ENCODE measurements around the gene SHROOM3. TPM values are rescaled to one million over a fixed set of nuclear protein-coding genes. Genes with fewer than 3 reads are reported as not detected.

Gene SHROOM3
- total and polyA plus RNA-seq, 12 donors, result 1.1 to 16.2 (median 8.8) TPM

DNA sequence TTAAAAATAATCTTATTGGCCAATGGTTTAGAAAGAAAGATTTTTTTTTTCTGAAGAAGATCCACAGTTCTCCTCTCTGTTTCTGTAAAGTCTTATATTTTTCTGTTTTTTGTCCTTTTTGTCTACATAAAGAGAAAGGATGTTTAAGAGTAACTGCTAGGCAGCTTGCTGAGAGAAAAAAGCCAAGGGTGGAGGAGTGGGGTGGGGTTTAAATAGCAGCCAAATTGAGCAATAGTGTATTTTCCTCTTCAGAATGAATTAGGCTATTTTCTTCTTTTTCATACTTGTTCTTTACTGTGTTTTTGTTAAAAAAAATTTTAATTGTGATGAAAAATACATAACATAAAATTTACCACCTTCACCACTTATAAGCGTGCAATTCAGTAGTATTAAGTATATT, 238.3 kb downstream of the SHROOM3 start:
- Histone ChIP-seq H3K9me3 (replicated peaks in 1 of 3) (no peaks in the 10 kb centered on the region), H3K4me1 (replicated peaks in 1 of 2) (no peaks in the 10 kb centered on the region), H3K4me3 (no peak overlapping the region), H3K27me3 (no peaks in the 10 kb centered on the region), H3K27ac (no peak overlapping the region), H3K36me3 (replicated peaks in 1 of 2) (no peaks in the 10 kb centered on the region)
- TF ChIP-seq, protein P1, sequence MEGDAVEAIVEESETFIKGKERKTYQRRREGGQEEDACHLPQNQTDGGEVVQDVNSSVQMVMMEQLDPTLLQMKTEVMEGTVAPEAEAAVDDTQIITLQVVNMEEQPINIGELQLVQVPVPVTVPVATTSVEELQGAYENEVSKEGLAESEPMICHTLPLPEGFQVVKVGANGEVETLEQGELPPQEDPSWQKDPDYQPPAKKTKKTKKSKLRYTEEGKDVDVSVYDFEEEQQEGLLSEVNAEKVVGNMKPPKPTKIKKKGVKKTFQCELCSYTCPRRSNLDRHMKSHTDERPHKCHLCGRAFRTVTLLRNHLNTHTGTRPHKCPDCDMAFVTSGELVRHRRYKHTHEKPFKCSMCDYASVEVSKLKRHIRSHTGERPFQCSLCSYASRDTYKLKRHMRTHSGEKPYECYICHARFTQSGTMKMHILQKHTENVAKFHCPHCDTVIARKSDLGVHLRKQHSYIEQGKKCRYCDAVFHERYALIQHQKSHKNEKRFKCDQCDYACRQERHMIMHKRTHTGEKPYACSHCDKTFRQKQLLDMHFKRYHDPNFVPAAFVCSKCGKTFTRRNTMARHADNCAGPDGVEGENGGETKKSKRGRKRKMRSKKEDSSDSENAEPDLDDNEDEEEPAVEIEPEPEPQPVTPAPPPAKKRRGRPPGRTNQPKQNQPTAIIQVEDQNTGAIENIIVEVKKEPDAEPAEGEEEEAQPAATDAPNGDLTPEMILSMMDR (IDR thresholded peaks at IDR 0.05), result no peak
- TF ChIP-seq POLR2A (IDR thresholded peaks at IDR 0.05), result no peak
- intact Hi-C loops (cut with DNase I), result no loop called here
- 97 to 100% (median 98%) methylated on average over 1 of the region's 1 CpG for WGBS, 4 donors
- DNase-seq, result no peak

DNA sequence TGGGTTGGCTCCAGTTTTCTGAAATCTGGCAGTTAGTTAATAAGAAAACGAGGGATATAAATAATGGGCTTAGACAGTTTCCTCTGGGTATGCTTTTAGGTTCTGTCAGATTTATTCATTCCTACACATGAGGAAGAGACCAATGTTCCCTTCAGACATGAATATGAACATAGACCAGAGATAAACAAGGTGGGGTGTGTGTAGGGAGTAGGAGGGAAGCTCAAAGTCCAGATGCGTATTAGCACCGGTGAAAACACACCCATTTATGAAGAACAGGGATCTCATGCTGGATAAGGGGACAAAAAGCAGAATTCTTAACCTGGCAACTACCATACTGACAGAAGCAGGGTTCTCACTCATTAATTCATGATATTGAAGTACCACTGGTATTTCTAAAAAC, 240.0 kb downstream of the SHROOM3 start:
- intact Hi-C loops (cut with DNase I), result no loop called here
- 91 to 100% (median 95%) methylated on average over 3 of the region's 3 CpGs for WGBS, 4 donors
- Histone ChIP-seq H3K9me3 (replicated peaks in 1 of 3) (no peaks in the 10 kb centered on the region), H3K36me3 (replicated peaks in 1 of 2) (no peaks in the 10 kb centered on the region), H3K4me3 (no peak overlapping the region), H3K27ac (no peak overlapping the region), H3K4me1 (replicated peaks in 1 of 2) (no peaks in the 10 kb centered on the region), H3K27me3 (no peaks in the 10 kb centered on the region)
- no peak for TF ChIP-seq POLR2A (IDR thresholded peaks at IDR 0.05)
- TF ChIP-seq, protein P1 (IDR thresholded peaks at IDR 0.05), result no peak
- DNase-seq, result no peak

DNA sequence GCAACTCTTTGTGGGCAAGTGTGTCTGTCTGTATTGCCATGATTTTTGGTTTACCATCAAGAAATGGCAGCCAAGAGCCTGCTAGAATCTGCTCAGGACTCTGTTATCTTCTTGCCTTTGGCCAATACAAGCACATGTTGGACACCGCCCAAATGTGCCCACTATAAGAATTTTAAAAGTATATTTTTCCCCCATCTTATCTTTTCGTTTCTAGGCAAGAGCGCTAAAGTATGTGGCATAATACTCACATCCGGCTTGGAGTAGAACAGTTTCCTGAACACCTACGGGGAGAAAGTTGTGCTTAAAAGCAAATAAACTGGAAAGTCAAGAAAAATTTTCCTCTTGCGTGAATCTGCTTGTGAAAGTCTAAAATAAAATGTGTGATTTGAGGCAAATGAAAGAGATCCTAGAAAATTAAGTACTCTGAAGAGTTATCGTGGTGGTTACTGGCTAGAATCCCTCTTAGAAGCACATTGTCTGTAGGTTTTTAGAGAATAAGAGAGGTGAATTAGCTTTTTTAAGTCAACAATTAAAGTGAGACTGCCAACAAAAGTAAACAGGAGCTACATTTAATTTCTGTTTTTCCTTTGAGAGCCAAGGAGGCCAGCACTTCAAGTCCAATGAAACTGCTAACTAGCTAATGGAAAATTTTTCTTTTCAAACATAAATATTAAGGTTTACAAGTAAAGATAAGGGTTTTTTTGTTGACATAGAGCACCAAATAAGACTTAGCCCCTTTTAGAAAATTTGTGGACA, 242.7 kb downstream of the SHROOM3 start:
- Histone ChIP-seq H3K4me3 (no peak overlapping the region), H3K27ac (no peak overlapping the region), H3K4me1 (replicated peaks in 1 of 2) (no peaks in the 10 kb centered on the region), H3K9me3 (replicated peaks in 1 of 3) (no peaks in the 10 kb centered on the region), H3K36me3 (replicated peaks in 1 of 2) (no peaks in the 10 kb centered on the region), H3K27me3 (no peaks in the 10 kb centered on the region)
- no peak for DNase-seq
- TF ChIP-seq, protein P1 (IDR thresholded peaks at IDR 0.05), result no peak
- TF ChIP-seq POLR2A (IDR thresholded peaks at IDR 0.05), result no peak
- WGBS, 4 donors, result 90 to 97% (median 92%) methylated on average over 7 of the region's 7 CpGs
- intact Hi-C loops (cut with DNase I), result no loop called here

DNA sequence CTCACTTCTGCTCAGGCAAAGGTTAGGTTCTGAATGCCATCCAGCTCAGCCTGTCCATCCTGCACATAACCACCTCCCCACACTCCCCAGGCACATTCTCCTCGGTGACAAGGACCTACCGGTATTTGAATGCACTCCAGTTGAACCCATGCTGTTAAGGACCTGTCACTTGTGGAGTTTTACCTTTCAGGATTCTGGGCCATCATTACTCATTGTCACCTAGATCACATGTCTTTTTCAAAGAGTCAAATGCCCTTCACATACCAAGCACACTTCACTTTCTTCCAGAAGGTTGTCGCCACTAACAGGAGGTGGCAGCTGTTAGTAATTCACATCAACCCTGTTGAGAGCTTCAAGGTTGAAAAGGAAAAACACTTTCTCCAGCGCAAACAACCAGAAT, 244.7 kb downstream of the SHROOM3 start:
- Histone ChIP-seq H3K27ac (no peak overlapping the region), H3K36me3 (replicated peaks in 1 of 2) (no peaks in the 10 kb centered on the region), H3K4me3 (no peak overlapping the region), H3K27me3 (no peaks in the 10 kb centered on the region), H3K9me3 (replicated peaks in 1 of 3) (no peaks in the 10 kb centered on the region), H3K4me1 (replicated peaks in 1 of 2) (no peaks in the 10 kb centered on the region)
- TF ChIP-seq POLR2A (IDR thresholded peaks at IDR 0.05), result no peak
- TF ChIP-seq, protein P1 (IDR thresholded peaks at IDR 0.05), result no peak
- DNase-seq, result no peak
- WGBS, 4 donors, result 59 to 66% (median 62%) methylated on average over 4 of the region's 4 CpGs
- intact Hi-C loops (cut with DNase I), result no loop called here

All from adrenal gland (tissue), 12 donors.